HCT116 (cell line): Measurements from ENCODE around the gene BHLHE41.

Experiments
- CTCF ChIP-seq, 3 experiments: fragments of 200-600 bp in 1 of 3; sonication (generic) in 1 of 3; IDR thresholded peaks in 2 of 3; conservative IDR thresholded peaks in 1 of 3; 2 replicates each; pipeline ENCODE4 v1.5.1; 2012 to 2017; ENCODE audit warnings: low read depth in 2 of 3, low read length in 2 of 3, antibody characterized with exemption in 1 of 3, borderline replicate concordance in 1 of 3, control low read depth in 1 of 3, mild to moderate bottlenecking in 1 of 3, mixed read lengths in 1 of 3, mixed run types in 1 of 3, moderate library complexity in 1 of 3; ENCODE audit not compliant: insufficient read depth in 1 of 3
- EGR1 ChIP-seq: IDR thresholded peaks from 2 replicates; pipeline ENCODE4 v1.6.1; 2012; ENCODE audit warnings: low read depth
- EZH2 ChIP-seq: fragments of 200-600 bp; sonication (generic); IDR thresholded peaks from 2 replicates; pipeline ENCODE4 v1.6.1; 2017; ENCODE audit warnings: antibody characterized with exemption, mixed run types
- MAX ChIP-seq: IDR thresholded peaks from 2 replicates; pipeline ENCODE4 v1.6.1; 2012
- POLR2A ChIP-seq: IDR thresholded peaks from 2 replicates; pipeline ENCODE4 v1.7.0; 2011; ENCODE audit warnings: borderline replicate concordance; ENCODE audit not compliant: insufficient read depth, insufficient read length; ENCODE audit errors: extremely low read depth
- SP1 ChIP-seq: IDR thresholded peaks from 2 replicates; pipeline ENCODE4 v1.6.1; 2012; ENCODE audit warnings: low read depth

GRCh38 chr12:26123482-26123980, 1.3 kb downstream of the BHLHE41 start:
- TF ChIP-seq CTCF (IDR thresholded peaks at IDR 0.05 in 2 of 3, conservative IDR thresholded peaks at IDR 0.05 in 1 of 3; ENCODE audit: borderline replicate concordance in 1 of 3, insufficient read depth in 1 of 3, low read depth in 2 of 3, low read length in 2 of 3) (no peak; a peak in 1 of 6 replicates), EGR1 (no peak), POLR2A (no peak), MAX (no peak), SP1 (no peak), EZH2 (no peak)
